Measurements from ENCODE around the gene DCST1.
"Not testable (repeated sequence)": the region's sequence is repeated elsewhere in the genome, so short reads cannot be mapped to it uniquely, and the experiment has no call there.

Gene DCST1, protein sequence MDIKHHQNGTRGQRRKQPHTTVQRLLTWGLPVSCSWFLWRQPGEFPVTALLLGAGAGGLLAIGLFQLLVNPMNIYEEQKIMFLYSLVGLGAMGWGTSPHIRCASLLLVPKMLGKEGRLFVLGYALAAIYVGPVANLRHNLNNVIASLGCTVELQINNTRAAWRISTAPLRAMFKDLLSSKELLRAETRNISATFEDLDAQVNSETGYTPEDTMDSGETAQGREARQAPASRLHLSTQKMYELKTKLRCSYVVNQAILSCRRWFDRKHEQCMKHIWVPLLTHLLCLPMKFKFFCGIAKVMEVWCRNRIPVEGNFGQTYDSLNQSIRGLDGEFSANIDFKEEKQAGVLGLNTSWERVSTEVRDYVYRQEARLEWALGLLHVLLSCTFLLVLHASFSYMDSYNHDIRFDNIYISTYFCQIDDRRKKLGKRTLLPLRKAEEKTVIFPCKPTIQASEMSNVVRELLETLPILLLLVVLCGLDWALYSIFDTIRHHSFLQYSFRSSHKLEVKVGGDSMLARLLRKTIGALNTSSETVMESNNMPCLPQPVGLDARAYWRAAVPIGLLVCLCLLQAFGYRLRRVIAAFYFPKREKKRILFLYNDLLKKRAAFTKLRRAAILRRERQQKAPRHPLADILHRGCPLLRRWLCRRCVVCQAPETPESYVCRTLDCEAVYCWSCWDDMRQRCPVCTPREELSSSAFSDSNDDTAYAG

DNA sequence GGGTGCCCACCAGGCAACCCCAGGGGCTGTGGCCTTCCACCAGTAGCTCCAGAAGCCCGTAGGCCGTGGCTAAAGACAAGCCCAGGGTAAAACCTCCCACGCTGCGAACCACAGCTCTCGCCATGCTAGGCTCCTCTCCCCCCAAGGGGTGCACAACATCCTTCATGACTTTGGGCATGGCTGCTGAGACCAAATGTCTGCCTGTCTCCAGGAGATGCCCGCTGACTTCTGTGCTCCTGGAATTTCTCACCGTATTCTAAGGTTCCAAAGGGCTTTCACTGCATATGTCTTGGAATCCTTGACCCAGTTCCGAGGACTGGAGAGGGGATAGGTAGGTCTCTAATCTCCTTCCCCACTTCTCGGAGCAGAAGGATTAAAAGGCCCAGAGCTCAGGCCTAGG is at the start of gene DCST1, which contains the start of gene DCST2:
Gene DCST1 (plus strand): TSS at position 301 of the 400 bp plus-strand sequence. CDS start 213 bp downstream, outside the sequence.
Gene DCST2 (minus strand): TSS at position 258 of the 400 bp plus-strand sequence. CDS start 80 bp downstream, at position 178.
- no peaks in the 10 kb centered on the region for H3K36me3 ChIP-seq (ENCODE audit: control insufficient read depth in 1 of 2, insufficient read depth in 2 of 2, low read length in 2 of 2)
- H3K27ac ChIP-seq (ENCODE audit: low read depth, low read length): no peak within 1 kb of the TSS
- peaks cover 6 to 11% of the 10 kb centered on the region in 2 donors for H3K4me1 ChIP-seq (ENCODE audit: control insufficient read depth in 1 of 2, insufficient read depth in 2 of 2, low read length in 2 of 2)
- H3K4me3 ChIP-seq (ENCODE audit: low read depth in 1 of 2, low read length in 2 of 2): no peak within 1 kb of the TSS
- no peaks in the 10 kb centered on the region for H3K27me3 ChIP-seq (ENCODE audit: control insufficient read depth in 1 of 2, insufficient read depth in 2 of 2, low read length in 2 of 2)
- H3K9me3 ChIP-seq (ENCODE audit: control insufficient read depth in 1 of 2, low read length in 2 of 2): no peaks in the 10 kb centered on the region
- H3K9ac ChIP-seq (ENCODE audit: low read depth in 1 of 2, low read length in 2 of 2): no peak within 1 kb of the TSS

DNA sequence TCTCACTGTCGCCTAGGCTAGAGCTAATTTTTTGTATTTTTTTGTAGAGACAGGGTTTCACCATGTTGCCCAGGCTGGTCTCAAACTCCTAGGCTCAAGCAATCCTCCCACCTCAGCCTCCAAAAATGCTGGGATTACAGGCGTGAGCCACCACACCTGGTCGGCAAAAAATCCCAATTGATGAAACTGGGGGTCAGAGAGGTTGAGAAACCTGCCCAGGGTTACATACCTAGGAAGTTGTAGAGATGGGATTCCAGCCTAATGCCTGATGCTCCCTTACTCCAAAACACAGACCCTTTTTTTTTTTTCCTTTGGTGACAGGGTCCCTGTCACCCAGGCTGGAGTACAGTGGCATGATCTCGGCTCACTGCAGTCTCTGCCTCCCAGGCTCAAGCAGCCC is 46.9 kb upstream of the DCST1 start:
- not testable (repeated sequence) for H3K27ac ChIP-seq (ENCODE audit: low read depth, low read length); H3K9ac ChIP-seq (ENCODE audit: low read depth in 1 of 2, low read length in 2 of 2); H3K27me3 ChIP-seq (ENCODE audit: control insufficient read depth in 1 of 2, insufficient read depth in 2 of 2, low read length in 2 of 2); H3K4me3 ChIP-seq (ENCODE audit: low read depth in 1 of 2, low read length in 2 of 2); H3K9me3 ChIP-seq (ENCODE audit: control insufficient read depth in 1 of 2, low read length in 2 of 2)
- peaks cover 31 to 37% of the 10 kb centered on the region in 2 donors for H3K4me1 ChIP-seq (ENCODE audit: control insufficient read depth in 1 of 2, insufficient read depth in 2 of 2, low read length in 2 of 2)
- peaks cover 13 to 33% of the 10 kb centered on the region in 2 donors for H3K36me3 ChIP-seq (ENCODE audit: control insufficient read depth in 1 of 2, insufficient read depth in 2 of 2, low read length in 2 of 2)

- peaks cover 29 to 35% of the 10 kb centered on the region in 2 donors for H3K4me1 ChIP-seq (ENCODE audit: control insufficient read depth in 1 of 2, insufficient read depth in 2 of 2, low read length in 2 of 2)
- H3K9me3 ChIP-seq (ENCODE audit: control insufficient read depth in 1 of 2, low read length in 2 of 2): no peaks in the 10 kb centered on the region
- no peak overlapping the region for H3K4me3 ChIP-seq (ENCODE audit: low read depth in 1 of 2, low read length in 2 of 2)
- H3K27me3 ChIP-seq (ENCODE audit: control insufficient read depth in 1 of 2, insufficient read depth in 2 of 2, low read length in 2 of 2): no peaks in the 10 kb centered on the region
- no peak overlapping the region for H3K9ac ChIP-seq (ENCODE audit: low read depth in 1 of 2, low read length in 2 of 2)
- no peak overlapping the region for H3K27ac ChIP-seq (ENCODE audit: low read depth, low read length)
- H3K36me3 ChIP-seq (ENCODE audit: control insufficient read depth in 1 of 2, insufficient read depth in 2 of 2, low read length in 2 of 2): peaks cover 13 to 33% of the 10 kb centered on the region in 2 donors
Observed at GRCh38 chr1:154987326-154987725, 46.3 kb upstream of the DCST1 start.

GRCh38 chr1:154988058-154988954 is 45.3 kb upstream of the DCST1 start:
- H3K9me3 ChIP-seq (ENCODE audit: control insufficient read depth in 1 of 2, low read length in 2 of 2): no peaks in the 10 kb centered on the region
- peaks cover 27 to 30% of the 10 kb centered on the region in 2 donors for H3K4me1 ChIP-seq (ENCODE audit: control insufficient read depth in 1 of 2, insufficient read depth in 2 of 2, low read length in 2 of 2)
- no peaks in the 10 kb centered on the region for H3K27me3 ChIP-seq (ENCODE audit: control insufficient read depth in 1 of 2, insufficient read depth in 2 of 2, low read length in 2 of 2)
- H3K36me3 ChIP-seq (ENCODE audit: control insufficient read depth in 1 of 2, insufficient read depth in 2 of 2, low read length in 2 of 2): peaks cover 13 to 37% of the 10 kb centered on the region in 2 donors
- H3K27ac ChIP-seq (ENCODE audit: low read depth, low read length): no peak overlapping the region
- H3K9ac ChIP-seq (ENCODE audit: low read depth in 1 of 2, low read length in 2 of 2): no peak overlapping the region
- H3K4me3 ChIP-seq (ENCODE audit: low read depth in 1 of 2, low read length in 2 of 2): no peak overlapping the region

GRCh38 chr1:154989195-154989860 is 44.3 kb upstream of the DCST1 start:
- Histone ChIP-seq H3K9ac (ENCODE audit: low read depth in 1 of 2, low read length in 2 of 2) (no peak overlapping the region), H3K36me3 (ENCODE audit: control insufficient read depth in 1 of 2, insufficient read depth in 2 of 2, low read length in 2 of 2) (peaks cover 13 to 37% of the 10 kb centered on the region in 2 donors)

DNA sequence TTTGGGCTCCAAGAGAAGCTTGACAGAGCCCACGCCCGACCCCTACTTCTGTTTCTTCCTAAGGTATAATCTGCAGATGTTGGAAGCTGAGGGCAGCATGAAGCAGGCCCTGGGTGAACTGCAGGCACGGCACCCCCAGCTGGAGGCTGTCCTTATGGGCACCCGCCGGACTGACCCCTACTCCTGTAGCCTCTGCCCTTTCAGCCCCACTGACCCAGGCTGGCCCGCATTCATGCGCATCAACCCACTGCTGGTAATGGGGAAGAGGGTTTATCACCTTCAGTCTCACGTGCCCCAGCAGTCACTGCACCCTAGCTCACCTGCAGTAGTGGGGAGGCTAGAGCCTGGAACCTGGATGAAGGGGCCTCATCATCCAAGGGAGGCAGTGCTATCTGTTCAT is 43.3 kb upstream of the DCST1 start:
- Histone ChIP-seq H3K9ac (ENCODE audit: low read depth in 1 of 2, low read length in 2 of 2) (no peak overlapping the region), H3K27me3 (ENCODE audit: control insufficient read depth in 1 of 2, insufficient read depth in 2 of 2, low read length in 2 of 2) (no peaks in the 10 kb centered on the region), H3K36me3 (ENCODE audit: control insufficient read depth in 1 of 2, insufficient read depth in 2 of 2, low read length in 2 of 2) (peaks cover 13 to 37% of the 10 kb centered on the region in 2 donors), H3K9me3 (ENCODE audit: control insufficient read depth in 1 of 2, low read length in 2 of 2) (no peaks in the 10 kb centered on the region), H3K27ac (ENCODE audit: low read depth, low read length) (no peak overlapping the region), H3K4me1 (ENCODE audit: control insufficient read depth in 1 of 2, insufficient read depth in 2 of 2, low read length in 2 of 2) (peaks cover 20 to 29% of the 10 kb centered on the region in 2 donors), H3K4me3 (ENCODE audit: low read depth in 1 of 2, low read length in 2 of 2) (no peak overlapping the region)

More at GRCh38 chr1:154989195-154989860, 44.3 kb upstream of the DCST1 start:
- peak overlapping the region in 1 of 2 donors; percentile 38 for H3K4me3 ChIP-seq (ENCODE audit: low read depth in 1 of 2, low read length in 2 of 2)
- H3K27ac ChIP-seq (ENCODE audit: low read depth, low read length): no peak overlapping the region
- H3K27me3 ChIP-seq (ENCODE audit: control insufficient read depth in 1 of 2, insufficient read depth in 2 of 2, low read length in 2 of 2): no peaks in the 10 kb centered on the region
- H3K9me3 ChIP-seq (ENCODE audit: control insufficient read depth in 1 of 2, low read length in 2 of 2): no peaks in the 10 kb centered on the region
- peaks cover 20 to 23% of the 10 kb centered on the region in 2 donors for H3K4me1 ChIP-seq (ENCODE audit: control insufficient read depth in 1 of 2, insufficient read depth in 2 of 2, low read length in 2 of 2)

GRCh38 chr1:154992721-154993571 is 40.7 kb upstream of the DCST1 start:
- Histone ChIP-seq H3K9me3 (ENCODE audit: control insufficient read depth in 1 of 2, low read length in 2 of 2) (no peaks in the 10 kb centered on the region), H3K36me3 (ENCODE audit: control insufficient read depth in 1 of 2, insufficient read depth in 2 of 2, low read length in 2 of 2) (peaks cover 13 to 28% of the 10 kb centered on the region in 2 donors), H3K4me3 (ENCODE audit: low read depth in 1 of 2, low read length in 2 of 2) (no peak overlapping the region), H3K4me1 (ENCODE audit: control insufficient read depth in 1 of 2, insufficient read depth in 2 of 2, low read length in 2 of 2) (peaks cover 27 to 38% of the 10 kb centered on the region in 2 donors), H3K27me3 (ENCODE audit: control insufficient read depth in 1 of 2, insufficient read depth in 2 of 2, low read length in 2 of 2) (no peaks in the 10 kb centered on the region), H3K9ac (ENCODE audit: low read depth in 1 of 2, low read length in 2 of 2) (no peak overlapping the region), H3K27ac (ENCODE audit: low read depth, low read length) (no peak overlapping the region)

GRCh38 chr1:154993572-154994268 is 39.9 kb upstream of the DCST1 start, which contains the start of gene LENEP:
TSS of gene LENEP (plus strand) at chr1:154993586. CDS start at chr1:154993608, 22 bp downstream.
- no peak within 1 kb of the TSS for H3K27ac ChIP-seq (ENCODE audit: low read depth, low read length)
- no peak within 1 kb of the TSS for H3K4me3 ChIP-seq (ENCODE audit: low read depth in 1 of 2, low read length in 2 of 2)
- no peak within 1 kb of the TSS for H3K9ac ChIP-seq (ENCODE audit: low read depth in 1 of 2, low read length in 2 of 2)
- peaks cover 20 to 34% of the 10 kb centered on the region in 2 donors for H3K4me1 ChIP-seq (ENCODE audit: control insufficient read depth in 1 of 2, insufficient read depth in 2 of 2, low read length in 2 of 2)
- peaks cover 7 to 20% of the 10 kb centered on the region in 2 donors for H3K36me3 ChIP-seq (ENCODE audit: control insufficient read depth in 1 of 2, insufficient read depth in 2 of 2, low read length in 2 of 2)
- no peaks in the 10 kb centered on the region for H3K27me3 ChIP-seq (ENCODE audit: control insufficient read depth in 1 of 2, insufficient read depth in 2 of 2, low read length in 2 of 2)
- H3K9me3 ChIP-seq (ENCODE audit: control insufficient read depth in 1 of 2, low read length in 2 of 2): no peaks in the 10 kb centered on the region
